Measurements from ENCODE around the gene PLAAT3. TPM values are rescaled to one million over a fixed set of nuclear protein-coding genes. Genes with fewer than 3 reads are reported as not detected.

PLAAT3 gene
- total RNA-seq, 6 experiments from 2014 or later: 24.4 to 76.1 (median 52.2) TPM

- H3K4me1 ChIP-seq: peaks cover 0 to 9% (median 0%) of the 10 kb centered on the region in 4 donors
- H3K36me3 ChIP-seq: peaks cover 8 to 47% (median 20%) of the 10 kb centered on the region in 4 donors
- no peak for ATAC-seq
- H3K27me3 ChIP-seq: no peaks in the 10 kb centered on the region
- no peak overlapping the region for H3K4me3 ChIP-seq
- TF ChIP-seq, protein P1, sequence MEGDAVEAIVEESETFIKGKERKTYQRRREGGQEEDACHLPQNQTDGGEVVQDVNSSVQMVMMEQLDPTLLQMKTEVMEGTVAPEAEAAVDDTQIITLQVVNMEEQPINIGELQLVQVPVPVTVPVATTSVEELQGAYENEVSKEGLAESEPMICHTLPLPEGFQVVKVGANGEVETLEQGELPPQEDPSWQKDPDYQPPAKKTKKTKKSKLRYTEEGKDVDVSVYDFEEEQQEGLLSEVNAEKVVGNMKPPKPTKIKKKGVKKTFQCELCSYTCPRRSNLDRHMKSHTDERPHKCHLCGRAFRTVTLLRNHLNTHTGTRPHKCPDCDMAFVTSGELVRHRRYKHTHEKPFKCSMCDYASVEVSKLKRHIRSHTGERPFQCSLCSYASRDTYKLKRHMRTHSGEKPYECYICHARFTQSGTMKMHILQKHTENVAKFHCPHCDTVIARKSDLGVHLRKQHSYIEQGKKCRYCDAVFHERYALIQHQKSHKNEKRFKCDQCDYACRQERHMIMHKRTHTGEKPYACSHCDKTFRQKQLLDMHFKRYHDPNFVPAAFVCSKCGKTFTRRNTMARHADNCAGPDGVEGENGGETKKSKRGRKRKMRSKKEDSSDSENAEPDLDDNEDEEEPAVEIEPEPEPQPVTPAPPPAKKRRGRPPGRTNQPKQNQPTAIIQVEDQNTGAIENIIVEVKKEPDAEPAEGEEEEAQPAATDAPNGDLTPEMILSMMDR (IDR thresholded peaks at IDR 0.05): no peak
- no peak for TF ChIP-seq POLR2A (IDR thresholded peaks at IDR 0.05)
- no peak for DNase-seq
- WGBS (ENCODE audit: insufficient coverage, low coverage, low lambda C conversion rate, missing lambda C conversion rate): 88% methylated on average over 1 of the region's 3 CpGs
- intact Hi-C loops (cut with DNase I): no loop called here
- H3K27ac ChIP-seq: no peak overlapping the region
- no peaks in the 10 kb centered on the region for H3K9me3 ChIP-seq
These were observed 15.2 kb upstream of the PLAAT3 start for GRCh38 chr11:63629426-63629825.

DNA sequence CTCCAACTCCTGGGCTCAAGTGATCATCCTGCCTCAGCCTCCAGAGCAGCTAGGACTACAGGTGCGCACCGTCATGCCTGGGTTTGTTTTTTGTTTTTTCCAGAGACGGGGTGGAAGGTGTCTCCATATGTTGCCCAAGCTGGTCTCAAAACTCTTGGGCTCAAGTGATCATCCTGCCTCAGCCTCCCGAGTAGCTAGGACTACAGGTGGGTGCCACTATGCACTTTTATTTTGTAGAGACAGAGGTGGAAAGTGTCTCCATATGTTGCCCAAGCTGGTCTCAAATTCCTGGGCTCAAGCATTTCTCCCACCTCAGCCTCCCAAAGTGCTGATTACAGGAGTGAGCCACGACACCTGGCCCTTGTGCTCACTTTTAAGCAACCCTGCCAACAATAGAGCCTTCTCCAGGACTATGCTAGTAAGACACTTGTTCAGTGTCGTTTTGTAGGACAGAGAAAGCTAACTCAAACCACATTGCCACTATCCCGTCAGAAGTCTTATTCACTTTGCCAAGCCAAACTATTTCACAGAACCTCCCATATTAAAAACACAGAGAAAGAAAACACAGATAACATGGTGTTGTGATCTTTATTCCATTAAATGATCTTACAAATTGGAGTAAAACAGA lies 9.4 kb upstream of the PLAAT3 start:
- Histone ChIP-seq H3K9me3 (no peaks in the 10 kb centered on the region), H3K4me3 (no peak overlapping the region), H3K4me1 (peaks cover 0 to 6% (median 0%) of the 10 kb centered on the region in 4 donors), H3K36me3 (peaks cover 0 to 8% (median 0%) of the 10 kb centered on the region in 4 donors), H3K27ac (no peak overlapping the region), H3K27me3 (no peaks in the 10 kb centered on the region)
- no peak for DNase-seq
- intact Hi-C loops (cut with DNase I): no loop called here
- TF ChIP-seq POLR2A (IDR thresholded peaks at IDR 0.05): no peak
- TF ChIP-seq, protein P1 (IDR thresholded peaks at IDR 0.05): no peak
- peak in 1 of 4 donors; percentile 31 for ATAC-seq
- 48% methylated on average over 6 of the region's 7 CpGs for WGBS (ENCODE audit: insufficient coverage, low coverage, low lambda C conversion rate, missing lambda C conversion rate)

GRCh38 chr11:63622323-63622722 lies 8.1 kb upstream of the PLAAT3 start:
- Histone ChIP-seq H3K27ac (no peak overlapping the region), H3K9me3 (no peaks in the 10 kb centered on the region), H3K36me3 (no peaks in the 10 kb centered on the region), H3K4me1 (peaks cover 0 to 1% (median 0%) of the 10 kb centered on the region in 4 donors), H3K27me3 (no peaks in the 10 kb centered on the region), H3K4me3 (no peak overlapping the region)
- 21% methylated on average over 2 of the region's 2 CpGs for WGBS (ENCODE audit: insufficient coverage, low coverage, low lambda C conversion rate, missing lambda C conversion rate)
- intact Hi-C loops (cut with DNase I): no loop called here
- DNase-seq (no peak), ATAC-seq (peak in 3 of 4 donors; percentile 24 to 88 (median 41))
- TF ChIP-seq, protein P1 (IDR thresholded peaks at IDR 0.05): no peak
- no peak for TF ChIP-seq POLR2A (IDR thresholded peaks at IDR 0.05)

GRCh38 chr11:63621071-63621470 lies 6.8 kb upstream of the PLAAT3 start:
- Histone ChIP-seq H3K4me1 (no peaks in the 10 kb centered on the region), H3K27me3 (no peaks in the 10 kb centered on the region), H3K27ac (no peak overlapping the region), H3K4me3 (no peak overlapping the region), H3K9me3 (no peaks in the 10 kb centered on the region), H3K36me3 (no peaks in the 10 kb centered on the region)
- 70% methylated on average over 1 of the region's 1 CpG for WGBS (ENCODE audit: insufficient coverage, low coverage, low lambda C conversion rate, missing lambda C conversion rate)
- DNase-seq (no peak), ATAC-seq (peak in 3 of 4 donors; percentile 23 to 44 (median 42))
- intact Hi-C loops (cut with DNase I): no loop called here
- no peak for TF ChIP-seq POLR2A (IDR thresholded peaks at IDR 0.05)
- TF ChIP-seq, protein P1 (IDR thresholded peaks at IDR 0.05): no peak

Data from right lobe of liver (tissue), 6 donors.